OCI-LY3 (cell line): ENCODE measurements around the gene SMARCA1.

ENCODE experiments used
- EZH2phosphoT487 ChIP-seq: fragments of 200-600 bp; shearing (Covaris generic); IDR thresholded peaks from 2 replicates; pipeline ENCODE4 v1.6.1; 2018; ENCODE audit warnings: antibody characterized with exemption, mixed run types, low read depth
- TF ChIP-seq, protein P1 (sequence below): fragments of 200-600, 300-600 bp; sonication (generic); IDR thresholded peaks from 2 replicates; pipeline ENCODE4 v1.5.1; 2014; ENCODE audit warnings: antibody characterized with exemption, low read length, low read depth

DNA sequence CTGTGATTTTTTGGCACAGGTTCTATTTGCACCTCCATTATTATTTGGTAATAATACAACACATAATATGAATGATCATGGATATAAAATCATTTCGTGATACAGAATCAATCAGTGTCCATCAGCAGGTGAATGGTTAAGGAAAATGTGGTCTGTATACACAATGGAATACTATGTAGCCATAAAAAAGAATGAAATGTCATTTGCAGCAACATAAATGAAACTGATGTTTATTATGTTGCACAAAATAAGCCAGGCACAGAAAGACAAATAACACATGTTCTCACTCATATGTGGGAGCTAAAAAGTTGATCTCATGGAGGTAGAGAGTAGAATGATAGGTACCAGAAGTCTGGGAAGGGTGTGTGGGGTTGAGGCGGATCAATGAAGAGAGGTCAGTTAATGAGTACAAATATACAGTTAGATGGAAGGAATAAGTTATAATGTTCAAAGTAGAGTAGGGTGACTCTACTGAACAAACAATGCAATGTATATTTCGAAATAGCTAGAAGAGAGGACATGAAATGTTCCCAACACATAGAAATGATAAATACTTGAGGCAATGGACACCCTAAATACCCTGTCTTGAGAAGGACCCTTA is 1.1 kb upstream of the SMARCA1 start:
- TF ChIP-seq, protein P1, sequence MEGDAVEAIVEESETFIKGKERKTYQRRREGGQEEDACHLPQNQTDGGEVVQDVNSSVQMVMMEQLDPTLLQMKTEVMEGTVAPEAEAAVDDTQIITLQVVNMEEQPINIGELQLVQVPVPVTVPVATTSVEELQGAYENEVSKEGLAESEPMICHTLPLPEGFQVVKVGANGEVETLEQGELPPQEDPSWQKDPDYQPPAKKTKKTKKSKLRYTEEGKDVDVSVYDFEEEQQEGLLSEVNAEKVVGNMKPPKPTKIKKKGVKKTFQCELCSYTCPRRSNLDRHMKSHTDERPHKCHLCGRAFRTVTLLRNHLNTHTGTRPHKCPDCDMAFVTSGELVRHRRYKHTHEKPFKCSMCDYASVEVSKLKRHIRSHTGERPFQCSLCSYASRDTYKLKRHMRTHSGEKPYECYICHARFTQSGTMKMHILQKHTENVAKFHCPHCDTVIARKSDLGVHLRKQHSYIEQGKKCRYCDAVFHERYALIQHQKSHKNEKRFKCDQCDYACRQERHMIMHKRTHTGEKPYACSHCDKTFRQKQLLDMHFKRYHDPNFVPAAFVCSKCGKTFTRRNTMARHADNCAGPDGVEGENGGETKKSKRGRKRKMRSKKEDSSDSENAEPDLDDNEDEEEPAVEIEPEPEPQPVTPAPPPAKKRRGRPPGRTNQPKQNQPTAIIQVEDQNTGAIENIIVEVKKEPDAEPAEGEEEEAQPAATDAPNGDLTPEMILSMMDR: no peak
- TF ChIP-seq EZH2phosphoT487: no peak
